ENCODE data around the gene XKR7. TPM values are rescaled to one million over a fixed set of nuclear protein-coding genes. Genes with fewer than 3 reads are reported as not detected.

The XKR7 gene
- total and polyA plus RNA-seq, 2 donors (not counting 3 experiments of a cell fraction or from before 2014, with no cell fraction given), result 0.04 TPM; not detected in 1

DNA sequence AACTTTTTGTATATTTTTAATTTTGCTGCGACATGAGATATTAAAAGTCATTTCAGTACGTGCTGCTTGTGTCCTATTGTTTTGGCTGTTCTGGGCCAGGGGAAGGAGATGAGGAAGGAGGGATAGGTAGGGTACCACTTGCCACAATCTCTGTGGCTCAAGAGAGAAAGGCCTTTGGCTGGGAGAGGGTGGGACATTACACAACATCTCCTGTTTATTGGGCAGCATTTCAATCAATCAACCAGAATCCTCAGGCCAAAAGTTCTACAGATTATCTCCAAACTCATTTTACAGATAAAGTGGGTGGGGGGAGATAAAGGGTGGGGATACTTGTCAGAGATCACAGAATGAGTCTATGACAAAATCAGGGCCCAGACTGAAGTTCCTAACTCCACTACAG, 35.4 kb downstream of the XKR7 start:
- Histone ChIP-seq H3K27ac (ENCODE audit: insufficient read depth, low read depth, low read length) (no peak overlapping the region), H4K20me1 (replicated peaks; ENCODE audit: control insufficient read depth, extremely low read depth, insufficient read depth, low read length) (no peaks in the 10 kb centered on the region), H3K9me3 (replicated peaks; ENCODE audit: control insufficient read depth, insufficient read depth, low read length) (no peaks in the 10 kb centered on the region), H2AFZ (ENCODE audit: low read depth, low read length) (no peak overlapping the region), H3K36me3 (ENCODE audit: control insufficient read depth in 2 of 2, extremely low read depth in 1 of 2, insufficient read depth in 2 of 2, low read length in 2 of 2) (no peaks in the 10 kb centered on the region), H3K9ac (replicated peaks; ENCODE audit: extremely low read depth, insufficient read depth, low read length) (no peak overlapping the region), H3K9me1 (replicated peaks; ENCODE audit: control insufficient read depth, extremely low read depth, insufficient read depth, low read length) (no peaks in the 10 kb centered on the region), H3K4me2 (ENCODE audit: insufficient read depth, low read length) (no peak overlapping the region), H3K4me1 (ENCODE audit: control insufficient read depth, extremely low read depth, insufficient read depth, low read length) (peaks cover 17% of the 10 kb centered on the region), H3K79me2 (ENCODE audit: control insufficient read depth, insufficient read depth, low read length) (no peaks in the 10 kb centered on the region), H3K27me3 (ENCODE audit: control insufficient read depth in 2 of 2, insufficient read depth in 2 of 2, low read length in 2 of 2) (no peaks in the 10 kb centered on the region), H3K4me3 (replicated peaks in 1 of 3; ENCODE audit: insufficient read depth in 1 of 3, low read depth in 1 of 3, low read length in 3 of 3) (no peak overlapping the region)
- no peak for TF ChIP-seq EZH2 (IDR thresholded peaks at IDR 0.05; ENCODE audit: borderline replicate concordance, low read depth, low read length, severe bottlenecking)
- no peak for TF ChIP-seq POLR2AphosphoS5 (IDR thresholded peaks at IDR 0.05; ENCODE audit: insufficient read depth, low read depth, low read length)
- no peak for TF ChIP-seq MYC (IDR thresholded peaks at IDR 0.05; ENCODE audit: low read depth, low read length)
- TF ChIP-seq, protein P1, sequence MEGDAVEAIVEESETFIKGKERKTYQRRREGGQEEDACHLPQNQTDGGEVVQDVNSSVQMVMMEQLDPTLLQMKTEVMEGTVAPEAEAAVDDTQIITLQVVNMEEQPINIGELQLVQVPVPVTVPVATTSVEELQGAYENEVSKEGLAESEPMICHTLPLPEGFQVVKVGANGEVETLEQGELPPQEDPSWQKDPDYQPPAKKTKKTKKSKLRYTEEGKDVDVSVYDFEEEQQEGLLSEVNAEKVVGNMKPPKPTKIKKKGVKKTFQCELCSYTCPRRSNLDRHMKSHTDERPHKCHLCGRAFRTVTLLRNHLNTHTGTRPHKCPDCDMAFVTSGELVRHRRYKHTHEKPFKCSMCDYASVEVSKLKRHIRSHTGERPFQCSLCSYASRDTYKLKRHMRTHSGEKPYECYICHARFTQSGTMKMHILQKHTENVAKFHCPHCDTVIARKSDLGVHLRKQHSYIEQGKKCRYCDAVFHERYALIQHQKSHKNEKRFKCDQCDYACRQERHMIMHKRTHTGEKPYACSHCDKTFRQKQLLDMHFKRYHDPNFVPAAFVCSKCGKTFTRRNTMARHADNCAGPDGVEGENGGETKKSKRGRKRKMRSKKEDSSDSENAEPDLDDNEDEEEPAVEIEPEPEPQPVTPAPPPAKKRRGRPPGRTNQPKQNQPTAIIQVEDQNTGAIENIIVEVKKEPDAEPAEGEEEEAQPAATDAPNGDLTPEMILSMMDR (IDR thresholded peaks at IDR 0.05; ENCODE audit: extremely low read depth in 1 of 2, insufficient read depth in 1 of 2, low read depth in 1 of 2, low read length in 2 of 2), result no peak
- no peak for TF ChIP-seq FOS (IDR thresholded peaks at IDR 0.05; ENCODE audit: borderline replicate concordance, insufficient read depth, low read length)
- no peak for TF ChIP-seq JUN (IDR thresholded peaks at IDR 0.05; ENCODE audit: borderline replicate concordance, insufficient read depth, insufficient read length, low read depth)
- TF ChIP-seq GATA2 (IDR thresholded peaks at IDR 0.05; ENCODE audit: insufficient read depth, insufficient read length, low read depth, low read length), result no peak
- TF ChIP-seq MAX (IDR thresholded peaks at IDR 0.05; ENCODE audit: insufficient read depth, insufficient read length), result no peak
- TF ChIP-seq POLR2A (IDR thresholded peaks at IDR 0.05; ENCODE audit: low read depth, low read length), result no peak
- dilution Hi-C loops (cut with MboI; ENCODE audit: extremely low pct_ligation_motif_present, low sequenced_read_pairs), result no loop called here
- intact Hi-C loops (cut with micrococcal nuclease), result no loop called here
- BruUV-seq (replicated peaks), result no TSS peak
- FAIRE-seq (no peak), DNase-seq (ENCODE audit: low read depth, low spot score) (no peak)
- ChIA-PET POLR2A (no interaction called here), CTCF (no interaction called here)
